Chondrocyte (in vitro differentiated cells): ENCODE results near the gene BMP2. TPM values are rescaled to one million over a fixed set of nuclear protein-coding genes. Genes with fewer than 3 reads are reported as not detected.

Source experiments
- DNase-seq: peaks from one replicate; pipeline ENCODE4 v3.0.0; 2021; ENCODE audit warnings: mixed read lengths, low spot score
- H3K27ac Mint-ChIP-seq: one replicate; pipeline ENCODE4 v1.8.0; 2021; ENCODE audit warnings: mild to moderate bottlenecking, moderate library complexity, mixed read lengths; ENCODE audit not compliant: unreplicated experiment
- H3K27me3 Mint-ChIP-seq: 2 replicates; pipeline ENCODE4 v1.8.0; 2021; ENCODE audit warnings: low read depth, mixed read lengths
- H3K36me3 Mint-ChIP-seq: 2 replicates; pipeline ENCODE4 v1.8.0; 2021; ENCODE audit warnings: low read depth, mixed read lengths
- H3K4me1 Mint-ChIP-seq: 2 replicates; pipeline ENCODE4 v1.8.0; 2021; ENCODE audit warnings: low read depth, mild to moderate bottlenecking, mixed read lengths
- H3K4me3 Mint-ChIP-seq: one replicate; pipeline ENCODE4 v1.8.0; 2021; ENCODE audit warnings: mild to moderate bottlenecking, moderate library complexity, mixed read lengths; ENCODE audit not compliant: unreplicated experiment
- H3K9me3 Mint-ChIP-seq: 2 replicates; pipeline ENCODE4 v1.8.0; 2021; ENCODE audit warnings: low read depth, mixed read lengths
- CTCF ChIP-seq: fragments of 200-600 bp; sonication (generic); IDR thresholded peaks from 2 replicates; pipeline ENCODE4 v1.5.0; 2021; ENCODE audit warnings: antibody characterized with exemption, mild to moderate bottlenecking, moderate library complexity
- total RNA-seq: library from RNA; stranded (reverse); gene quantifications from 3 replicates; pipeline ENCODE4 v1.2.1, GENCODE V29; 2021

Gene BMP2
- total RNA-seq, 1 donor from 2014 or later: 1.1 TPM

GRCh38 chr20:6768228-6769140 is 998 bp downstream of the BMP2 start:
- Mint-ChIP-seq H3K9me3 (no peaks in the 10 kb centered on the region), H3K36me3 (no peaks in the 10 kb centered on the region), H3K27me3 (peaks cover 6% of the 10 kb centered on the region), H3K27ac (no peak overlapping the region), H3K4me1 (peaks cover 14% of the 10 kb centered on the region), H3K4me3 (peak overlapping the region; percentile 80)
- DNase-seq: peak; percentile 82
- TF ChIP-seq CTCF: no peak

- no peak for TF ChIP-seq CTCF
- Mint-ChIP-seq H3K4me1 (peaks cover 14% of the 10 kb centered on the region), H3K36me3 (no peaks in the 10 kb centered on the region), H3K9me3 (no peaks in the 10 kb centered on the region), H3K4me3 (peak overlapping the region; percentile 47), H3K27me3 (peaks cover 6% of the 10 kb centered on the region), H3K27ac (no peak overlapping the region)
- peak; percentile 91 for DNase-seq
Observed at GRCh38 chr20:6769903-6770785, 2.7 kb downstream of the BMP2 start.

GRCh38 chr20:6770786-6771100 is 3.3 kb downstream of the BMP2 start:
- no peak for DNase-seq
- Mint-ChIP-seq H3K4me3 (peak overlapping the region; percentile 47), H3K36me3 (no peaks in the 10 kb centered on the region), H3K27me3 (peaks cover 6% of the 10 kb centered on the region), H3K4me1 (peaks cover 14% of the 10 kb centered on the region), H3K27ac (no peak overlapping the region), H3K9me3 (no peaks in the 10 kb centered on the region)
- no peak for TF ChIP-seq CTCF

DNA sequence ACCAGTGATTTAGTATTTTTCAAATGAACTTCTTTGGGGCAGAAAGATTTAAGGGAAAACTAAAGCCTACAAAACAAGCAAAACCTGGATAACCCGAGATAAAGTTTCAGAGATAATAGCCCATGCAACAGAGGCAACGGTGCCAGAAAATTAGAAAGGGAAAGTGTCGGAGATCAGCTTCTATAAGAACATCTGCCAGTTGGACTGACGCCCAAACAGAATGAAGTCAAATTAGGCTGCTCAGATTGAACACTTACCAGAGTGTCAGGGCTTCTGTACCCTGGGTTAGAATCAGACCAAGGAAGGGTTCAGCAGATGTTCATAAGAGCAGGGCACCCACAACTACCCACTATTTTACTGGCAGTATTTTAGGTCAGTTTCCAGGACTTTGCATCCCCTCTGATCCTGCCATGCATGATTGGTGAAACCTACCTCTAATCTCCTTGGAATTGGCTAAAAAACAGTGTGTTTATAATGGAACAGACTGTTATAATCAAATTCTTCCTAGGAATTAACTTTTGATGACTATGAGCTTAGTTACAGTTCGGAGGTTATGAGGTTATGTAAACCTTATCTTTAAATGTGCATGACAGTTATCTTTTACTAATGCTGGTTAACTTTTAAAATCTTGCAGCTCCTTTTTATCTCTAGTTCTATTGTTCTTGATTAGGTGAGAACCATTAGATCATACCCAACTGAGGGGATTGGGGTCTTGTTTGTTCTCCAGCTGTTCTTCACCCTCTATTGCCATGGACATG is 13.1 kb downstream of the BMP2 start:
- Mint-ChIP-seq H3K27me3 (no peaks in the 10 kb centered on the region), H3K27ac (no peak overlapping the region), H3K4me1 (no peaks in the 10 kb centered on the region), H3K4me3 (no peak overlapping the region), H3K9me3 (no peaks in the 10 kb centered on the region), H3K36me3 (peaks cover 2% of the 10 kb centered on the region)
- no peak for TF ChIP-seq CTCF
- DNase-seq: no peak

DNA sequence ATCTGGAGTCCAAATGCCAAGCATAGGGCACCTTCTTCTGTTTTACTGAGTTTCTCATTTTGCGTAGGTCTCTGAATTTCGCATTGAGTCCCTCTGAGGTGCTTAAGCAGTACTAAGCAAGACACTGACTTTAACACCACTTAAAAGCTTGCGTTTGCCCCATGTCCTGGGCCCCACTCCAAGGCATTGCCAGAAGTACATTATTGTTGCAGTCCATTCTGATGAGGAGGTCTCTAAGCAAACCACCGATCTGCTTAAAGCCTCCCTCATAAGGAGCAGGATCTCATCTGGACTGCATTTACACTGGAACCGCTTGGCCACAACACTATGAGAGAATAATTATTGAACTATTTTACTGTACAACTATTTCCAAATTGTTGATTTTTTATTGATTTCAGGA is 16.3 kb downstream of the BMP2 start:
- no peaks in the 10 kb centered on the region for H3K36me3 Mint-ChIP-seq
- no peak for TF ChIP-seq CTCF
- H3K4me1 Mint-ChIP-seq: no peaks in the 10 kb centered on the region
- H3K27me3 Mint-ChIP-seq: no peaks in the 10 kb centered on the region
- H3K27ac Mint-ChIP-seq: no peak overlapping the region
- no peaks in the 10 kb centered on the region for H3K9me3 Mint-ChIP-seq
- no peak overlapping the region for H3K4me3 Mint-ChIP-seq
- no peak for DNase-seq
